Activated effector memory CD4-positive, alpha-beta T cell treated with anti-CD3 and anti-CD28 coated beads, Interleukin-2, amount 50 U/mL, for 16 hours (primary cell): ENCODE results near the gene ETNK1.
"Not testable (repeated sequence)": the region's sequence is repeated elsewhere in the genome, so short reads cannot be mapped to it uniquely, and the experiment has no call there.

Experiments used
- DNase-seq: peaks from one replicate; pipeline ENCODE4 v3.0.0-alpha.2; 2020

Gene ETNK1

DNA sequence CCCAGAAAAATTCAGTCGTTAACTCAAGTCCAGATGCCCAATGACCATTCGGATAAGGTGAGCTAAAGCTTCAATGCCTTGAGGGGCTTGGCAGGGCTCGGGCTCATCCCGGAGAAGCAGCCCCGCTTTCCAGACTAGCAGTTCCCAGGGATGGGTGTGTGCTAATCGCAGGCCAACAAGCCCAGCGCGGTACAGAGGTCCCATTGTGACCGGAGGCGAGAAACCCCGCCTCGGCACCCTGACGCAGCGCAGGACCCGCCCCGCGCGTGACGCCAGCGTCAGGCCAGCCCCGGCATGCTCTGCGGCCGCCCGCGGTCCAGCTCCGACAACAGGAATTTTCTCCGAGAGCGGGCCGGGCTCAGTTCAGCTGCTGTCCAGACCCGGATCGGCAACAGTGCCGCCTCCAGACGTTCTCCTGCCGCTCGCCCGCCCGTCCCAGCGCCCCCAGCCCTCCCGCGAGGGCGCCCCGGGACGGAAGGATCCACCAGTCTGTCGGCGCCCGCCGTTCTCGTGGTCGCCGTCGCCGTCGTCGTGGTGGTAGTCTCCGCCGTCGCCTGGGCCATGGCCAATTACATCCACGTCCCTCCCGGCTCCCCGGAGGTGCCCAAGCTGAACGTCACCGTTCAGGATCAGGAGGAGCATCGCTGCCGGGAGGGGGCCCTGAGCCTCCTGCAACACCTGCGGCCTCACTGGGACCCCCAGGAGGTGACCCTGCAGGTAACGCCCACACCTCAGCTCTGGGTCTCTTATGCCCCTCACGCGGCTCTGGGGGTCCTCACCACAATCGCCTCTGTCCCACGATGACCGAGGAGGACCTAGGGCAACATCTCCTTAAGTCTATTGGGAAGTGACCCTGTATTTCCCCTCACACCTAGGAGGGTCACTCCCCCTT, at the start of gene ETNK1:
Gene ETNK1 (plus strand): TSS at position 302 of the 892 bp plus-strand sequence. CDS start 260 bp downstream, at position 562.
- DNase-seq = peak; percentile 95

GRCh38 chr12:22576065-22576464, 48.9 kb upstream of the ETNK1 start:
- no peak for DNase-seq

DNA sequence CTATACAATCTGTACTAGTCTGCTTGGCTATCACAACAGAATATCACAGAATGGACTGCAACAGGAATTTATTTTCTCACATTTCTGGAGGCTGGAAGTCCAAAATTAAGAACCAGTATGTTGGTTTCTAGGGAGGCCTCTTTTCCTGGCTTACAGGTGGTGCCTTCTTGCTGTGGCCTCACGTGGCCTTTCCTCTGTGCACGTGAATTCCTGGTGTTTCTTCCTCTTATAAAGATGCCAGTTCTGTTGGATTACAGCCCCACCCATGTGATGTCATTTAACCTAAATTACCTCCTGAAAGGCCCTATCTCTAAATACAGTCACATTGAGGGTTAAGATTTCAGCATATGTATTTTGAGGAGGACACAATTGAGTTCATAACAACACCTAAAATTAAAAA, 48.5 kb upstream of the ETNK1 start:
- no peak for DNase-seq

- no peak for DNase-seq
Measured at GRCh38 chr12:22577667-22578066, 47.3 kb upstream of the ETNK1 start.

GRCh38 chr12:22578328-22578727, 46.6 kb upstream of the ETNK1 start:
- DNase-seq = no peak

DNA sequence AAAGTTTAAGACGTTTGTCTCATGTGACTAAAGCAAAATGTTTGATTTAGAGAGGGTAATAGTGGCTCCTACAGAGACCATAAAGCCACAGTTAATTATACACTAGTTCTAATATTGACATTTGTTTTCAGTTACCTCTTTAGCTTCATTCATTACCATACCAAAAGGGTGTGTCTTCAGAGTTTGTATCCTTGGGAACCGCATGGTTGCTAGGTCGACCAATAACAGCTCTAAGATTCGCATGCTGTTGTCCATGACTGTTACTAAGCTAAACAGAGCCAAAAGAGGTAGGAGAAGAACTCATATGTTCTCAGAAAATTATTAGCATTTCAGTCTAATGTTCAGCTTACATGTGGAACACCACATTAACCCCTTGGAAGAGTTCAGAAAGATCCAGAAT, 36.2 kb upstream of the ETNK1 start:
- DNase-seq = no peak

DNA sequence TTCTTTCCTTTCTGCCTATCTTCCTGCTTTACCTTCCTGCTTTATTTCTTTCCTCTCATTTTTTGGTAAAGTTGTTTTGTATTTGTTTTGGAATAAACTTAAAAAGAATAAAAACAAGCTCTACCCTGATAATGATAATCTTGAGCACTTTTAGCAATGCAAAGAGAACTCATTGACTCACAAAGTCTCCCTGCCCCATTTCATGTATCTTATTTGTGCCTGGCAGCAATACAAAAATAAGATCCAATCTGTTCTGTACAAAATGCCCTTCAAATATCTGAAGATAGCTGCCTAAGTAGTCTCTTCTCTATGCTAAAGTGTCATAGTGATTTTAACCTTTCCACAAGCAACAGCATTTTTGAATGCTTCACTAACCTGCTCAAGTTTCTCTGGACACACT, 31.1 kb upstream of the ETNK1 start:
- DNase-seq = no peak

DNA sequence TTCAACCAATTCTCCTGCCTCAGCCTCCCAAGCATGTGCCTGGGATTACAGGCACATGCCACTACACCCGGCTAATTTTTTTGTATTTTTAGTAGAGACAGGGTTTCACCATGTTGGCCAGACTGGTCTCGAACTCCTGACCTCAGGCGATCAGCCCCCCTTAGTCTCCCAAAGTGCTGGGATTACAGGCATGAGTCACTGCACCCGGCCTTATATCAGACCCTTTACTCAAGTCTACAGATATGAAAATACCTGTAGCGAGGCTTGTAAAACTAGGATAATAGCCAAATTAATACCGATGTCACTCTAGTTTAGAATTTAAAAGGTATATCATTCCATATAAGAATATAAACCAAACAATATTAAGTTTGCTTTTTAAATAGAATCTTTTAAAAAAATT, 27.4 kb upstream of the ETNK1 start:
- not testable (repeated sequence) for DNase-seq

DNA sequence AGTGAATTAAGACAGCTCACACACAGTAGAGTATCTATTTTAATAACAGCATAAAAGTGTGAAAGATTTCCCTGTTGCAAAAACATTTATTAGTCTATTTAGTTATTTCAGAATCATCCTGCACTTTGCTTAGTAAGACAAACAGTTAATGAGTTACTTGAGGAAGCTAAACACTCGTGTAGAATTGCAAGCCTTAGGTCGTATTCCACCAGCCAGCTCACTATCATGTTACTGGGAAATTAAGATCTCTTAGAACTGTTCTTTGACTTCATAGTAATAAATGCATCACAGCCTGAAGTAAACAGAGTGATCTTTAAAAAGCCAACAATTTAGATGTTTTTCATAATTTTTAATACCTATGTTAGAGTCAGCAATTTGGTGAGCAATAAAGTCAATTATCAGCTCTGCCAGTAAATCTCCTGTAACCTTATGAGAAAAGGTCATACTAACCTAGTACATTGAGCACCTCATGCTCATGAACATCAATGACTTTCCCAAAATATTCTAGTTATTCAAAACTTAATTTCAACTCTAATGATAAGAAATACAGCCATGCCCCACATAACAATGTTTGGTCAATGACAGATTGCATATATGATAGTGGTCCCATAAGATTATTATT, 26.7 kb upstream of the ETNK1 start:
- no peak for DNase-seq

DNA sequence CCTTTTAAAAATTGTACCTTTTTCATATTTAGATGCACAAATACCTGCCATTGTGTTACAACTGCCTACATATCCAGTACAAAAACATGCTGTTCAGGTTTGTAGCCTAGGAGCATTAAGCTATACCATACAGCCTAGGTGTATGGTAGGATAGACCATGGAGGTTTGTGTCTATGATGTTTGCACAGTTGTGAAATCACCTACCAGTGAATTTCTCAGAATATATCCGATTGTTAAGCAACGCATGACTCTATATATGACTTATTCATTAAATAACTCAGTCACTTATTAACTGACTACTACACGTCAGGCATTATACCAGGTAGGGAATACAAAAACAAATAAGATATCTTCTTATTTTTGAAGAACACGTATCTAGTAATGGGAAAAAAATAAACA, 26.2 kb upstream of the ETNK1 start:
- no peak for DNase-seq

DNA sequence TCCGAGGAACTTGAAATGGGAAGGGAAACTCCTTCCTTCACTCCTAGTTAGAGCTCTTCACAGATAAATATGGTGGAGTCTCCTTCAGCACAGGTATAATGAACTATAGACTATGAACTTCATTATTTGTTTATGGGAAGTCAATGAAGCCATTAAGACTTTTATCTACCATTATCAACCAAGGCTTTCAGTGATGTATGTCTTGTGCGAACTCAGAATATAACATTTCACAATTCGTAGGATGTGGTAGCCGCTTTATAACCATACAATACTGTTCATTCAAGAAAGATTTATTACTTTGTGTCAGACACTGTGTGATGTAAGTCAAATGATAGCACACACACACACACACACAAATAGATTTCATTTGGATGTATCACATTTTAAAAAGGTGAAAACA, 24.8 kb upstream of the ETNK1 start:
- DNase-seq = no peak

- DNase-seq = no peak
Measured at GRCh38 chr12:22609501-22609900, 15.5 kb upstream of the ETNK1 start.

- no peak for DNase-seq
Measured at GRCh38 chr12:22610131-22610530, 14.8 kb upstream of the ETNK1 start.

GRCh38 chr12:22612822-22613221, 12.1 kb upstream of the ETNK1 start:
- not testable (repeated sequence) for DNase-seq

- DNase-seq = no peak
Measured at GRCh38 chr12:22615963-22616501, 8.9 kb upstream of the ETNK1 start.

- no peak for DNase-seq
Measured at GRCh38 chr12:22617630-22618029, 7.3 kb upstream of the ETNK1 start.

GRCh38 chr12:22624548-22624869, 462 bp upstream of the ETNK1 start:
- DNase-seq = peak; percentile 63

DNA sequence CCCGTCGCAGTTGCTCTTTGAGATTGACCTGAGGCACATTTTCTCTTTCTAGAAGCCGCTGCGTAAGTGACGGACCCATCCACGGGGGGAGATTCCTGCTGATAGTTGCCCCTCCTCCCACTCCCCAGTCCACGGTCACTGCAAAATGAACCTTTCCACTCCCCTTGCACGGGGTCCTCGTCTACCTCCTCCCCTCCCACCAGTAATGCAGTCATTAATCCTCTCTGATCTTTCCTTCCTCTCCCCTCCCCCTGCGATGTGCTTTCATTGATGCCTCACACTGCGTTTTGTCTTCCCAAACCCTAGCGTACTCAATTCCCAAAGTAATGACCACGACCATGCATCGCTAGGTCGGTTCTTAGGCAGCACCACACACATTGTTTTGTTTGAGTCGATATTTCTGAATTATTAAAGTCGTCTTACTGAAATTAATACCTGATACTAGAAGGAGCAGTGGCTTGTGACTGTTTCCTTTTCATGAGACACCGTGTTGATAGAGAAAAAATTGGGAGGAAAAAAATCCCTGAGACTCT, 857 bp downstream of the ETNK1 start:
- peak; percentile 73 for DNase-seq

DNA sequence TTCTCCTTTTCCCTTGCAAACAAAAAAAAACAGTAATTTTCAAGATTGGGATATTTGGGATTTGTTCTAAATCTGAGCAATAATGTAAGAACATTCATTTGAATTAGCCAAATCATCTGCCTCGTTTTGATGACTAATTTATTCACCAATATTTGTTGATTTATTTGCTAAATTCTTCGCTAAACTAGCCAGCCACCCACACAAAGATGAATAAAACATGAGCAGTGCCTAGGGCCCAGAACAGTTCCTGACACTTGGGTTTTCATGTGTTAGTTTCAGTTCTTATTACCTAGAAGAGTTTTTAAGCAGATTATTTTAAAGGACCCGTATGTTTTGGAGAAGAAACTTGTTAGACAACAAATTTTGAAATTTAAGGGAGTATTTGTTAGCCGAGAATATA, 1.4 kb downstream of the ETNK1 start:
- no peak for DNase-seq

DNA sequence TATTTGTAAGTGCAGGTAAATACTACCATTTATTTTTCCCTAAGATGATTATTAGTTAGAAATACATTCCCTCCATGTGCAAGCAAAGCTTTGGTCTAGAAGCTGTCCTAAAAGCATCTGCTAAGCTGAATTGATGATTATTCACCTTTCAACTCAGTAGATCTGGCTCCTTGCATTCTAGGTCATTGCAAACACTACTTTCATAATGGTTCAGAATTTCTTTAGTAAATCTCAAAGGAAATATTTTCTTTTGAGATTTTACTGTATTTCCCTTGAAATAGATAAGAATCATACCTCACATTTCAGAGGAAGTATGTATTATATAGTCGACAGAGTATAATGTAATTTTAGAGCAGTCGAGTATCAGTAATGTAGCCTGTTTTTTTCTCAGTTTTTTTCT, 2.4 kb downstream of the ETNK1 start:
- no peak for DNase-seq

DNA sequence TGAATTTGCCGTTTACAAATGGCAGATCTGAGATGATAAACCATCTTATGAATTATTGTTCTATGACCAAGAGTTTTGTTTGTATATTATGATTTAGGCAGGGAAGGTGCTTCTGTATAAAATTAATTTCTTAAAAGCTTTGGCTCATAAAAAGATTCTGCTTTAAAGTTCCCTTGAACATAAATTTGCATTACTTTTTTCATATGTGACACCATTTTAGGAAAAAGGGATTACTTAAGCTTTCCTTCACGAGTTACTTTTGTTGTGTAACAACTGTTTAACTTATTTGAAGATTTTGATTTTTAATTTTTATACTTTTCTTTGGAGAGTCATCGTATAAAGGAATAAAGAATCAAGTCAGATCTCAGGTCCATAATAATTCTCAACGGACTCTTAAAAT, 3.3 kb downstream of the ETNK1 start:
- DNase-seq = no peak

DNA sequence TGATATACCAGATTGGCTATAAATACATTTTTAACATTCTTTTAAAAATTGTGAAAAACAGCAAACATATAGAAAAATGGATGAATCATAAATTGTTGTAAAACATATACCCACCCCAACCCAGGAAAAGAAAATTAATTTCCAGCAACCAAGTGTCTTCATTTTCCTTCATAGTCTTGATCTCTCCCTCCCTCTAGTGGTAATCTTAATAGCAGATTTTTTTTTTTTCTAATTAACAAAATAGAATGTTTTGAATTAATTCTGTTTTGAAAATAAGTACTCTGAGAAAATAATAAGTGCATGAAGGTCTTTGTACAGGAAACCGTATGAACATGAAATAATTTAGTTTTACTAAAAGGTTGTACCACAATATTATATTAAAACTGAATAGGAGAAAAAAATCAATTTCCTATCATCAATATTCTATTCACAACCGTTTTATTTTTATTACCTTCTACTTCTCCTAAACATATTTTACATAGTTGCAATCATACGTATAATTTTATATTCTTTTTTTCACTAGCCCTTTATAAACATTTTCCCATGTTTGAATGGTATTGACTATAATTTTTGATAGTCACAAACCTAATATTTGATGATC, 7.0 kb downstream of the ETNK1 start:
- DNase-seq = no peak

DNA sequence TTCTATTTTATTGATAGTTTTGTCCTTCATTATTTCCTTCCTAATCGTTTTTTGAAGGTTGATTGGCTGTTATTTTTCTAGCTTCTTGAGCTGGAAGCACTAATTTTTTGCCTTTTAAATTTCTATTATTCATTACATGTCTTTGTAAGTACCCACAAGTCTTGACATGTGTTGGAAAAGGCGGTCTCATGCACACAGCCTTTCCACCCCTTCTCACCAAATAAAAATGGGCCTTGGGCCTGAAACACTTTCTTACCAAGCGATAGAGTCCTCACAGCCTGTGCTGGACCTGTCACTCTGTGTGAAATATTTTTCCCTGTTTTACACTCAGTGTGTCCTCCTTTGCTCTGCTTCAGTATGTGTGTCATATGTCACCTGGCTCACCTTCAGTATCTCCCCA, 9.9 kb downstream of the ETNK1 start:
- no peak for DNase-seq

GRCh38 chr12:22635812-22636211, 10.8 kb downstream of the ETNK1 start:
- no peak for DNase-seq
